ENCODE data around the gene ZNF121.

GRCh38 chr19:9580728-9581127 is 3.6 kb downstream of the ZNF121 start:
- no peak for TF ChIP-seq MAX (IDR thresholded peaks at IDR 0.05)
- no peak for TF ChIP-seq JUND (IDR thresholded peaks at IDR 0.05)
- TF ChIP-seq CTCF (IDR thresholded peaks at IDR 0.05; ENCODE audit: low read depth, low read length, missing input control), result no peak
- TF ChIP-seq REST (IDR thresholded peaks at IDR 0.05), result no peak
- TF ChIP-seq SP1 (IDR thresholded peaks at IDR 0.05), result no peak
- TF ChIP-seq EGR1 (IDR thresholded peaks at IDR 0.05; ENCODE audit: low read depth in 2 of 2), result no peak
- TF ChIP-seq, protein P1, sequence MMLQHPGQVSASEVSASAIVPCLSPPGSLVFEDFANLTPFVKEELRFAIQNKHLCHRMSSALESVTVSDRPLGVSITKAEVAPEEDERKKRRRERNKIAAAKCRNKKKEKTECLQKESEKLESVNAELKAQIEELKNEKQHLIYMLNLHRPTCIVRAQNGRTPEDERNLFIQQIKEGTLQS (IDR thresholded peaks at IDR 0.05), result no peak
